Measurements from ENCODE around the gene THTPA. TPM values are rescaled to one million over a fixed set of nuclear protein-coding genes. Genes with fewer than 3 reads are reported as not detected.

Gene THTPA
- total RNA-seq, 4 donors from 2014 or later: 14.4 to 47.1 (median 25.2) TPM

DNA sequence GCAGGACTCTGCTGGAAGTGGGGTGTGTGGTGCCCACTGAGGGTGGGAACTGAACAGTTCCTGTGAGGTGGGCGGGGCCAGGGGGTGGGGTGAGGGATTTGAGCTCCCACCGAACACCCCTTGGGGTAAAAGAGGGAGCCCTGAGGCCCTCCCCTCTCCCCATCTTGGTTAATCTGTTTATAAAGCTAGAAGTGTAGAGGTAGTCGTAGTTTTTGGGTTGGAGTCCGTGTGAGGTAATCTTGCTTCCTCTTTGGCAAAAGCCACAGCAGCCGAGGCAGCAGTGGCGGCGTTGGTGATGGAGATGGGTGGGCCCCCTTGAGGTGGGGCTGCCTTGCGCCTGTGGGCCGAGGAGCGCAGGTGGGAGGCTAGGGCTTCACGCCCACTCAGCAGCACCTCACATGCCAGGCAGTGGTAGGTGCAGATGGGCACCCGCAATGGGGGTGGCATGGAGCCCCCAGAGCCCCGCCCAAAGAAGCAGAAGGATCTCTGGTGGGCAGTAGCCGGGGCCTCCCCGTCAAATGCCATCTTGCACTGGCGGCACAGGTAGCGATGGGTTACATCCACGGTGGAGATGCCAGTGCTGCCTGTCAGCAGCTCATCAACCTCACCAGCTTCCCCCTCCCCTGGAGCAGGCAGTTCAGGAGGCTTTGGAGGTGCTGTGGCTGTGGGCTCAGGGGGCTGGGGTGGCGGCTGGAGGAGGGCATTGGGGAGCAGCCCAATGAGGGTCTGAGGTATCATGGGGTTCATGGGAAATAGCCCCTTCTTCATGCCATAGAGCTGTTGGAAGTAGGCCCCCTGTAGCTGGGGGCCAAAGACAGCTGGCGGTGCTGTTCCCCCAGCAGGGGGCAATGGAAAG lies 34.1 kb upstream of the THTPA start:
- no peak for DNase-seq (ENCODE audit: low spot score in 2 of 2)
- Histone ChIP-seq H3K9me3 (no peaks in the 10 kb centered on the region), H3K4me1 (no peaks in the 10 kb centered on the region), H3K4me3 (no peak overlapping the region), H3K27me3 (no peaks in the 10 kb centered on the region), H3K36me3 (peaks cover 0 to 57% (median 0%) of the 10 kb centered on the region in 3 donors), H3K27ac (no peak overlapping the region)
- TF ChIP-seq, protein P1, sequence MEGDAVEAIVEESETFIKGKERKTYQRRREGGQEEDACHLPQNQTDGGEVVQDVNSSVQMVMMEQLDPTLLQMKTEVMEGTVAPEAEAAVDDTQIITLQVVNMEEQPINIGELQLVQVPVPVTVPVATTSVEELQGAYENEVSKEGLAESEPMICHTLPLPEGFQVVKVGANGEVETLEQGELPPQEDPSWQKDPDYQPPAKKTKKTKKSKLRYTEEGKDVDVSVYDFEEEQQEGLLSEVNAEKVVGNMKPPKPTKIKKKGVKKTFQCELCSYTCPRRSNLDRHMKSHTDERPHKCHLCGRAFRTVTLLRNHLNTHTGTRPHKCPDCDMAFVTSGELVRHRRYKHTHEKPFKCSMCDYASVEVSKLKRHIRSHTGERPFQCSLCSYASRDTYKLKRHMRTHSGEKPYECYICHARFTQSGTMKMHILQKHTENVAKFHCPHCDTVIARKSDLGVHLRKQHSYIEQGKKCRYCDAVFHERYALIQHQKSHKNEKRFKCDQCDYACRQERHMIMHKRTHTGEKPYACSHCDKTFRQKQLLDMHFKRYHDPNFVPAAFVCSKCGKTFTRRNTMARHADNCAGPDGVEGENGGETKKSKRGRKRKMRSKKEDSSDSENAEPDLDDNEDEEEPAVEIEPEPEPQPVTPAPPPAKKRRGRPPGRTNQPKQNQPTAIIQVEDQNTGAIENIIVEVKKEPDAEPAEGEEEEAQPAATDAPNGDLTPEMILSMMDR (IDR thresholded peaks at IDR 0.05): no peak
- TF ChIP-seq POLR2A (IDR thresholded peaks at IDR 0.05): no peak
- TF ChIP-seq EP300 (IDR thresholded peaks at IDR 0.05): no peak
- 83 to 87% methylated on average over 16 to 19 of the region's 20 CpGs for WGBS, 2 donors

DNA sequence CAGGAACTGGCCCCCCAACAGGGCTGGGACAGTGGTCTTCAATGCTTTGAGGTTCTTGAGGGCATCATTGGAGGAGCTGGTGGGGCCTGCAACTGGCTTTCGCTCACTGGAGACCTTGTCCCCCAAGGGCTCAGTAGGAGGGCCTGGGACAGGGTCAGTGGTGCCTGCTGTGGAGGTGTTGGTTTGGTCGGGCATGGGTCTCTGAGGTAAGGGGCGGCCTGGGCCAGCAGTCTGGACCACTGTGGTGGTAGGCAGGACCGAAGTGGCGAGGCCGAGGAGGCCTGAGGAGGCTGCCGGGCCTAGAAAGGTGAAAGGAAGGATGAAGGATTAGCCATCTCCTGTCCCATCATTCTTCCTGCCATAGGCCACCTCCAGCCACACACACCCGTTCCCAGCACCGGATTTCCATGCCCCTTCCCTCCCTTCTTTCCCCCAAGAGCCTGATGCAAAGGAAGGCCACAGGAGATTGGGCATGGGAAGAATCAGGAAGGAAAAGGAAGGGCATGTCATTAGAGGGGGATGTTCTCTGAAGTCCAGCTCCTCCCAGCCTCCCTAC lies 33.4 kb upstream of the THTPA start:
- no peaks in the 10 kb centered on the region for H3K27me3 ChIP-seq
- no peak overlapping the region for H3K4me3 ChIP-seq
- 87 to 90% methylated on average over 9 of the region's 9 CpGs for WGBS, 2 donors
- no peak overlapping the region for H3K27ac ChIP-seq
- H3K4me1 ChIP-seq: no peaks in the 10 kb centered on the region
- no peak for DNase-seq (ENCODE audit: low spot score in 2 of 2)
- H3K9me3 ChIP-seq: no peaks in the 10 kb centered on the region
- TF ChIP-seq EP300 (IDR thresholded peaks at IDR 0.05) (no peak), POLR2A (IDR thresholded peaks at IDR 0.05) (no peak)
- TF ChIP-seq, protein P1 (IDR thresholded peaks at IDR 0.05): no peak
- H3K36me3 ChIP-seq: peaks cover 0 to 63% (median 0%) of the 10 kb centered on the region in 3 donors

DNA sequence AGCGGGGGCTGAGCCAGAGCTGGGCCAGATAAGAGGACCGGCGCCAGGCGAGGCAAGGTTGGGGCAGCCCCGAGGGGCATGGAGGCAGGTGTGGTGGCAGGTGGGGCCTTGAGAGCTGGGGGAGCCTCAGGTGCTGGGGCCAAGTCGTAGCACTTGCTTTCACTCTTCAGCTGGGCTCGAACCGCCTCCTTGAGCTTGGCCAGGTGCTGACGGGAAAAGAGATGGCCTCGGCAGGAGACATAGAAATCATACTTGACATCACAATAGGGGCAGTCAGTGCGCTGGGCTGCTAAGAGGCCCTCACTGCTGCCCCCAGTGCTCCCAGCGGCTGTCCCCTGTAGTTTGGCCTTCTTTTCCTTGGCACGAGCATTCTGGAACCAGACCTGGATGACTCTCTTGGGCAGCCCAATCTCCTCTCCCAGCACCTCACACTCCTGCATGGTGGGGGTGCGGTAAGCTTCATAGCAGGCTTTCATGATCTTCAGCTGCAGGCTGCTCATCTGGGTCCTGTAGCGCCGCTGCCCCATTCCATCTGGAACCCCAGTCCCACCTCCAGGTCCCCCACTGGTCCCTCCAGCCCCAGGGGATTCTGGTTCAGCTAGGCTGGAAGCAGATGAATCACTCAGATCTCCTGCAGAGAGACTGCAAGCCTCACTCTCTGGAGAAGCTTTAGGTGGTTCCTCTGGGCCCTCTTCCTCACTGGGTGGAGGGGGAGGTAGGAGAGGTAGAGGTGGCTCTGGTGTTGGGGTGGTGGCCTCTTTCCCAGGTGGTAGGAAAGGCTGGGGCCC lies 32.6 kb upstream of the THTPA start:
- H3K27ac ChIP-seq: no peak overlapping the region
- H3K9me3 ChIP-seq: no peaks in the 10 kb centered on the region
- TF ChIP-seq, protein P1 (IDR thresholded peaks at IDR 0.05): no peak
- TF ChIP-seq EP300 (IDR thresholded peaks at IDR 0.05): no peak
- no peak for TF ChIP-seq POLR2A (IDR thresholded peaks at IDR 0.05)
- peaks cover 0 to 63% (median 0%) of the 10 kb centered on the region in 3 donors for H3K36me3 ChIP-seq
- no peak for DNase-seq (ENCODE audit: low spot score in 2 of 2)
- 90 to 92% methylated on average over 15 to 16 of the region's 16 CpGs for WGBS, 2 donors
- peaks cover 0 to 5% (median 0%) of the 10 kb centered on the region in 4 donors for H3K4me1 ChIP-seq
- H3K27me3 ChIP-seq: no peaks in the 10 kb centered on the region
- H3K4me3 ChIP-seq: no peak overlapping the region

DNA sequence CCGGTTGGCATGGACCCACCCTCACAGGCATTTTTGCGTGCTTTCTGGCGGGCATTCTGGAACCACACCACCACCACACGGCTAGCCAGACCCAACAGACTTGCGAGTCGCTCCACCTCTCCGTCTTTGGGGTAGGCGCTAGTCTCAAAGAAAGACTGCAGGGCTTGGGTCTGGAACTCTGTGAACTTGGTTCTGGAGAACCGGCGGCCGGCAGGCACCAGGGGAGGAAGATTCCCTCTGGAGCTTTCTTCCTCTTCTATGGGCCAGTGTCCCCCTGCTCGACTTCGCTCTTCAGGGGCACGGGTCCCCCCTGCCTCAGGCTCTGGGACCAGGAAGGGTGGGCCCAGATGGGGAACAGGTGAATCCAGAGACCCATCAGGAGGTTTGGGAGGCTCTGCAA lies 31.1 kb upstream of the THTPA start:
- H3K36me3 ChIP-seq: peaks cover 0 to 59% (median 0%) of the 10 kb centered on the region in 3 donors
- H3K27me3 ChIP-seq: no peaks in the 10 kb centered on the region
- H3K27ac ChIP-seq: no peak overlapping the region
- no peak for DNase-seq (ENCODE audit: low spot score in 2 of 2)
- TF ChIP-seq POLR2A (IDR thresholded peaks at IDR 0.05) (no peak), EP300 (IDR thresholded peaks at IDR 0.05) (no peak)
- TF ChIP-seq, protein P1 (IDR thresholded peaks at IDR 0.05): no peak
- H3K4me3 ChIP-seq: no peak overlapping the region
- peaks cover 0 to 20% (median 2%) of the 10 kb centered on the region in 4 donors for H3K4me1 ChIP-seq
- WGBS, 2 donors: 90 to 96% methylated on average over 13 to 14 of the region's 14 CpGs
- H3K9me3 ChIP-seq: no peaks in the 10 kb centered on the region
